SU-DHL-6 (cell line): ENCODE data around the gene KIF1A.
"Not testable (repeated sequence)": the region's sequence is repeated elsewhere in the genome, so short reads cannot be mapped to it uniquely, and the experiment has no call there.

Source experiments
- H2AFZ ChIP-seq: fragments of 200-600 bp; sonication (generic); 2 replicates; pipeline ENCODE4 v1.6.1; 2014; ENCODE audit warnings: low read depth, mild to moderate bottlenecking, moderate library complexity, mixed read lengths, antibody characterized with exemption, low read length; ENCODE audit not compliant: severe bottlenecking
- H3F3A ChIP-seq: fragments of 200-600 bp; shearing (Covaris generic); 2 replicates; pipeline ENCODE4 v1.6.0; 2016; ENCODE audit warnings: antibody characterized with exemption, mild to moderate bottlenecking; ENCODE audit not compliant: insufficient read depth
- H3K27ac ChIP-seq: fragments of 200-600 bp; sonication (generic); 2 replicates; pipeline ENCODE4 v1.5.1; 2016; ENCODE audit warnings: low read depth, mild to moderate bottlenecking, low read length, moderate library complexity, mixed read lengths
- H3K27me3 ChIP-seq: fragments of 200-600 bp; sonication (generic), shearing (Covaris generic); 2 replicates; pipeline ENCODE4 v1.6.0; 2014; ENCODE audit warnings: mild to moderate bottlenecking, low read length
- H3K36me3 ChIP-seq: fragments of 200-600 bp; sonication (generic); 2 replicates; pipeline ENCODE4 v1.6.1; 2014; ENCODE audit warnings: mild to moderate bottlenecking, low read length, mixed read lengths
- H3K4me2 ChIP-seq: fragments of 300-600, 200-600 bp; shearing (Covaris generic), sonication (generic); 2 replicates; pipeline ENCODE4 v1.6.0; 2014; ENCODE audit warnings: low read length, low read depth, mild to moderate bottlenecking; ENCODE audit not compliant: poor library complexity, severe bottlenecking
- H3K4me3 ChIP-seq: fragments of 200-600 bp; sonication (generic); 2 replicates; pipeline ENCODE4 v1.5.1; 2014; ENCODE audit warnings: antibody characterized with exemption, low read length, mild to moderate bottlenecking, mixed read lengths; ENCODE audit not compliant: insufficient read depth, poor library complexity, severe bottlenecking
- H3K79me2 ChIP-seq: fragments of 200-600 bp; sonication (generic); 2 replicates; pipeline ENCODE4 v1.6.1; 2014; ENCODE audit warnings: mild to moderate bottlenecking, low read length, moderate library complexity; ENCODE audit not compliant: insufficient read depth
- H3K9ac ChIP-seq: fragments of 200-600 bp; sonication (generic); 2 replicates; pipeline ENCODE4 v1.7.0; 2014; ENCODE audit warnings: mild to moderate bottlenecking, low read length
- H3K9me2 ChIP-seq: fragments of 200-600 bp; sonication (generic); replicated peaks from 2 replicates; pipeline ENCODE4 v1.6.1; 2014; ENCODE audit warnings: low read length; ENCODE audit not compliant: insufficient read depth
- H3K9me3 ChIP-seq: fragments of 200-600 bp; sonication (generic); 2 replicates; pipeline ENCODE4 v1.6.1; 2014; ENCODE audit warnings: low read length, mixed read lengths; ENCODE audit not compliant: insufficient read depth
- H4K20me1 ChIP-seq: fragments of 200-600 bp; sonication (generic); 2 replicates; pipeline ENCODE4 v1.6.1; 2014; ENCODE audit warnings: low read depth, mild to moderate bottlenecking, antibody characterized with exemption, low read length, moderate library complexity, mixed read lengths
- EZH2phosphoT487 ChIP-seq: fragments of 200-600 bp; sonication (generic), shearing (Covaris generic); conservative IDR thresholded peaks from 2 replicates; pipeline ENCODE4 v1.6.1; 2018; ENCODE audit warnings: mild to moderate bottlenecking, antibody characterized with exemption, low read length, moderate library complexity, mixed read lengths
- TF ChIP-seq, protein P1 (sequence below): fragments of 200-600 bp; sonication (generic); IDR thresholded peaks from one replicate; pipeline ENCODE4 v1.5.1; 2017; ENCODE audit warnings: antibody characterized with exemption, mild to moderate bottlenecking, low read length, moderate library complexity; ENCODE audit not compliant: insufficient read depth, poor library complexity, severe bottlenecking

The KIF1A gene

DNA sequence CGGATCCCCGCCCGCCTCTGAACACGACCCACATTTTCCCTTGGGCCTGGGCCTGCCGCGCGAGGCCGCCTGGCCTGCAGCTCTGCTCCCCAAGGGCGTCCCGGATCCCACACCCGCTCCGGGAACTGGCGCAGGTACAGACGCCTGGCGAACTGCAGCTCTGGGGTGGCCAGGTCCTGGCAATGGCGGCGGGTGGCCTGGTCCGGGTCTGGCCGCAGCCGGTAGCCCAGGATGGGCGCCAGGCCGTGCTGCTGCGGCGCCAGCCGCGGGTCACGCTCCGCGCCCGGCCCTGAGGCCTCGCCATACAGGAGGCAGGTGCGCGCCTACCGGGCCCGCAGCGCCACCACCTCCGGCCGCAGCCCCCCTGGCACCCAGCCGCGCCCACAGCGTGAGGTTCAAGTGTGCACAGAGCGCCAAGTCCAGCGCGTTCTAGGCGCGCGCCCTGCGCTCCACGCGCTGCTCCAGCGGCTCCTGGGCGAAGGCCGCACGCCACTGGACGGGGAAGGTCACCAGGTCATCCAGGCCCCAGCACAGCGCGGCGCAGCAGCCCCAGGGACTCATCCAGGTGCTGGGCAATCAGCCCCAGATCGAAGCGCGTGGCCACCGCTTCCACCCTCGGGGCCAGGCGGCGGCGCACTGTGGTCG lies 118.8 kb downstream of the KIF1A start:
- Histone ChIP-seq H3K9ac (no peak overlapping the region), H3K27me3 (no peaks in the 10 kb centered on the region), H3K4me2 (no peak overlapping the region), H3K27ac (no peak overlapping the region), H3K9me2 (no peaks in the 10 kb centered on the region), H3F3A (no peaks in the 10 kb centered on the region), H3K36me3 (no peaks in the 10 kb centered on the region), H3K9me3 (no peaks in the 10 kb centered on the region), H3K4me3 (no peak overlapping the region), H2AFZ (no peak overlapping the region), H3K79me2 (no peaks in the 10 kb centered on the region), H4K20me1 (no peaks in the 10 kb centered on the region)
- TF ChIP-seq, protein P1, sequence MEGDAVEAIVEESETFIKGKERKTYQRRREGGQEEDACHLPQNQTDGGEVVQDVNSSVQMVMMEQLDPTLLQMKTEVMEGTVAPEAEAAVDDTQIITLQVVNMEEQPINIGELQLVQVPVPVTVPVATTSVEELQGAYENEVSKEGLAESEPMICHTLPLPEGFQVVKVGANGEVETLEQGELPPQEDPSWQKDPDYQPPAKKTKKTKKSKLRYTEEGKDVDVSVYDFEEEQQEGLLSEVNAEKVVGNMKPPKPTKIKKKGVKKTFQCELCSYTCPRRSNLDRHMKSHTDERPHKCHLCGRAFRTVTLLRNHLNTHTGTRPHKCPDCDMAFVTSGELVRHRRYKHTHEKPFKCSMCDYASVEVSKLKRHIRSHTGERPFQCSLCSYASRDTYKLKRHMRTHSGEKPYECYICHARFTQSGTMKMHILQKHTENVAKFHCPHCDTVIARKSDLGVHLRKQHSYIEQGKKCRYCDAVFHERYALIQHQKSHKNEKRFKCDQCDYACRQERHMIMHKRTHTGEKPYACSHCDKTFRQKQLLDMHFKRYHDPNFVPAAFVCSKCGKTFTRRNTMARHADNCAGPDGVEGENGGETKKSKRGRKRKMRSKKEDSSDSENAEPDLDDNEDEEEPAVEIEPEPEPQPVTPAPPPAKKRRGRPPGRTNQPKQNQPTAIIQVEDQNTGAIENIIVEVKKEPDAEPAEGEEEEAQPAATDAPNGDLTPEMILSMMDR: no peak
- TF ChIP-seq EZH2phosphoT487: no peak

DNA sequence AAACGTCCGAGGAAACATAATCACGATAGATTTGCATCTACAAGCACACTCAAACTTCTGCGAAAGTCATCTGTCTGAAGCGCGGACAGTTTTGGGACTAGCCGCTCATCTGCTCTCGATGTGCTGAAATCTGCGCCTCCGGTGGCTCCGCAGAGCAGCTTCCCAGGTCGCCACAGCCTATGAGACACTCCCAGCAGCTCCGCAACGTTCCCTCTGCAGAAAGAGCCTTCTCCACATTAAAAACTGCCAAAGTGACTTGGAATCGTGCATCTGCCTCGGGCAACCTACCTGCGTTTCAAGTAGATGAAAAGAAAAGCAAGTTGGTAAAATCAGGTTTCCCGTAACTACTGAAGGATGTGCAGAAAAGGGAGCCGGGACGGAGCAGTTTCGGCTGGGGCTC lies 119.4 kb downstream of the KIF1A start:
- not testable (repeated sequence) for H3K27me3 ChIP-seq, H2AFZ ChIP-seq, H3K4me2 ChIP-seq, H3F3A ChIP-seq, H3K9me3 ChIP-seq, H3K27ac ChIP-seq, H3K9me2 ChIP-seq, H3K9ac ChIP-seq, H4K20me1 ChIP-seq, H3K4me3 ChIP-seq, H3K79me2 ChIP-seq, H3K36me3 ChIP-seq

DNA sequence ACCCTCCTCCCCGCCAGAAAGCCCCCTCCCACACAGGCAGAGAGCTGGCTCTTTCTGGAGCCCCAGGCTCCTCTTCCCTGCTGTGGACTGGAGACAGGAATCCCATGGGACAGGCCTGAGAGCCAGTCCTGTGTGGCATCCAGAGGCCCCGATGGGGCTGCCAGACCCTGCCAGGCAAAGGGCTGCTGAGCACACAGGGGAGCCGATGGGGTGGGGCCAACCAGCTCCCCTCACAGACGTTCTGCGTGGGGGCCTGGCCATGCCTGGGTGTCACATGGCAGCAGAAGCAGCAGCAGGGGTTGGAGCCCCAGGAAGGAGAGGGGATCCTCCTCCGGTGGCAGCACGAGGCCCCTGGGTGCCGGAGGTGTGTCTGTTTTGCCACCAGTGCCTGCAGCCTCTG lies 120.2 kb downstream of the KIF1A start:
- H3K4me2 ChIP-seq, H3K9ac ChIP-seq, H3F3A ChIP-seq, H3K36me3 ChIP-seq, H3K79me2 ChIP-seq, H3K9me3 ChIP-seq, H3K4me3 ChIP-seq, H3K9me2 ChIP-seq, H4K20me1 ChIP-seq, H3K27me3 ChIP-seq, H3K27ac ChIP-seq, H2AFZ ChIP-seq: not testable (repeated sequence)

DNA sequence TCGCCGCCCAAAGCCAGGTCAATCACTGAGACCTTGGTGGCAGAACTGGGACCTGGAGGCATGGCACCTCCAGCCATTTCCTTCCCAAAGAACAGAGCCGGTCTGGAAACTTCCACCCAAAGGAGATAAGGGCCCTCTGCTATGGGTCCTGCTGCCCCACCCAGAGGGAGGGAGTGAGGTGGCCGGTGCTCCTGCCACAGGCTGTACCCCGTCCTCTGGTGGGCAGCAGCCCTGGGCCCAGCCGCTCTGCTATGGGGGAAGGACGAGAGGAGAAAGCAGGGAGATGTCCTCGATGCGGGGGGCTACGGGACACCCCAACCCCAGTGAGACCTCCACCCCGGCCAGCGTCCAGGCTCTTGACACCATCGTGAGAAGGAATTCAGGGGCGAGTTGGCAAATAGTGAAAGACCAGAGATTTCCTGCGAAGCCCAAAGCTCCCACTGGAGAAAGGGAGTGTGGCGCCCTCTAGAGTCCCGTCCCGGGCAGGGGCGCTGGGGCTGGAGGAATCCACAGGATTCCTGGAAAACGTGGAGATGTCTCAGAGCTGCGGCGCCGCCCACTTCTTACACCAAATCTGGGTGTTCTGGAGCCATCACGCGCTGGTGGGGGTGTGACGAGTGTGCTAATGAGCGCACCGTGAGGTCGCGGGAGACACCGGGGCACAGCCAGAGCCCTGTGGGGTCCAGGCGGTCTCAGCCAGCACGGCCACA lies 121.0 kb downstream of the KIF1A start:
- not testable (repeated sequence) for H3K27me3 ChIP-seq, H3K9ac ChIP-seq, H3K9me2 ChIP-seq, H3K36me3 ChIP-seq, H3K79me2 ChIP-seq, H3F3A ChIP-seq, H3K27ac ChIP-seq, H2AFZ ChIP-seq, H3K9me3 ChIP-seq, H3K4me3 ChIP-seq, H4K20me1 ChIP-seq, H3K4me2 ChIP-seq

DNA sequence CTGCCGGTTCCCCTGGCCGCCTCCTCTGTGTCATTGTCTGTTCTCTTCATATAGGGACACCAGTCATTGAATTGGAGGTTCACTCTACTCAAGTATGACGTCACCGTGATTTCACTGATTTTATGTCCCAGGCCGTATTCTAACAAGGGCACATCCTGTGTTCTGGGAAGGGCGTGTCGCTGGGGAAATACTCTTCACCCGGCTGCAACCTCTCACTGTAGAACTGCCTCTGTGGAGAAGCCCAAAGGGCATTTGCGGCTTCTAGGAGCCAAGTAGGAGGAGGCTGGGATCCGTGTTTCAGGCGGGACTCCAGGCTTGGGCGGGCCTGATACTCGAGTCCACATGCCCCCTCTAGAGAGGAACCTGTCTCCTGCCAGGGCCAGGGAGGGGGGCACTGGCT lies 123.5 kb downstream of the KIF1A start:
- H2AFZ ChIP-seq, H3K4me2 ChIP-seq, H3K27ac ChIP-seq, H3K36me3 ChIP-seq, H3F3A ChIP-seq, H3K79me2 ChIP-seq, H3K9me3 ChIP-seq, H3K4me3 ChIP-seq, H3K9ac ChIP-seq, H4K20me1 ChIP-seq, H3K9me2 ChIP-seq, H3K27me3 ChIP-seq: not testable (repeated sequence)

DNA sequence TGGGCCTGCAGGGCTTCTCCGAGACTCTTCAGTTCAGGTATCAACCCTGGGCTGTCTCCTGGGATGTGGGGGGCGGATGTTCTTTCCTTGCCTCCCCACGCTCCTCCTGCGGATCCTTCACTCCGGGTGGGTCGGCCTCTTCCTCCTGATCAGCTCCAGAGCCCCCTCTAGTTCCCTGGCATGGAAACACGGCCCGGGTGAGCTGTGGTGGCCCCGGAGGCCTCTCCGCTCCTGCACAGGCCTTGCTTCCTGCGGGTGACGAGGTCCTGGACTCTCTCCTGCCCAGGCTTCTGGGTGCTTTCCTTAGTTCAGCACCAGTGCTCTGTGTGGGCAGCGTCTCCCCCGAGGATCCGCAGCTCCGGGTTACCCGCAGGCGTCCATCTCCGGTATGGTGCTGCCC lies 124.4 kb downstream of the KIF1A start:
- not testable (repeated sequence) for H3K79me2 ChIP-seq, H4K20me1 ChIP-seq, H2AFZ ChIP-seq, H3K9me3 ChIP-seq, H3K27ac ChIP-seq, H3K36me3 ChIP-seq, H3K4me2 ChIP-seq, H3K4me3 ChIP-seq, H3F3A ChIP-seq, H3K9ac ChIP-seq, H3K9me2 ChIP-seq, H3K27me3 ChIP-seq

DNA sequence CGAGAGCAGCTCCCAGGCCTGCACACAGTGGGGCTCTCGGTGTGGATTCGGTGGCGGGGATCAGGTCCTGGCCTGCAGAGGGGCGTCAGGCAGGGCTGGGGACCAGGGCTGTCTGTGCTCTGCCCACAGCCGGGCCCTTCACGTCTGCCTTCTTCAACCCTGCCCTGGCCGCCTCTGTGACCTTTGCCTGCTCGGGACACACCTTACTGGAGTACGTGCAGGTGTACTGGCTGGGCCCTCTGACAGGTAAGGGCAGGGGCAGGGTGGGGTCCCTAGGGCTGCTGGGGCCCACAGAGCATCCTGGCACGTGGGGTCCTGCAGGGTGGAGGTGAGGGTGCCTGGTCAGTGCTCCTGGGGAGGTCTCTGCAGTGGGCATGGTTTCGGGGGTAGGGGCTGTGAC lies 125.7 kb downstream of the KIF1A start:
- H4K20me1 ChIP-seq, H3K9me2 ChIP-seq, H3K4me3 ChIP-seq, H2AFZ ChIP-seq, H3K9me3 ChIP-seq, H3K79me2 ChIP-seq, H3K36me3 ChIP-seq, H3F3A ChIP-seq, H3K27me3 ChIP-seq, H3K4me2 ChIP-seq, H3K27ac ChIP-seq, H3K9ac ChIP-seq: not testable (repeated sequence)
